ENCODE data around the gene MUC5AC. TPM values are rescaled to one million over a fixed set of nuclear protein-coding genes. Genes with fewer than 3 reads are reported as not detected.

MUC5AC gene
- total and polyA plus RNA-seq, 2 experiments from 2014 or later, result not detected

DNA sequence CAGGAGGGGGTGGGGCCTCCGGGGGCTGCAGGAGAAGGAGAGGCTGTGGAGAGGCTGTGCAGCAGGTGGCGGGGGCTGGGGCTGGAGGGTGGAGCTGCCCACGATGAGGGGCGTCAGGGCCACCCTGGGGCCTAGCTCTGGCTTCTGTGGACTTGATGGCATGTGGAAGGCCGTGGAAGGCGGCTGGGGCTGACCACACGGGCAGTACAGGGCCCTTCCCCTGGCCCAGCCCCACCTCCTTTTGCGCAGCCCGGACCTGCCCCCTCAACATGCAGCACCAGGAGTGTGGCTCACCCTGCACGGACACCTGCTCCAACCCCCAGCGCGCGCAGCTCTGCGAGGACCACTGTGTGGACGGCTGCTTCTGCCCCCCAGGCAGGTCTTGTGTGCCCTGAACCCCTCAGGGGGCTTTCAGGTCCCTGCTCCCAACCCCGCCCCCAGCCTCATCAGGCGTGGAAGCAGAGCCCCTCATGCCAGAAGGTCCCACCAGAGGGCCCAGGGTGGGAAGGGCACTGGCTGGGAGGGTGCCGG is 71.2 kb downstream of the MUC5AC start:
- no peaks in the 10 kb centered on the region for H3K4me1 ChIP-seq (ENCODE audit: low read depth)
- H3K27me3 ChIP-seq, result no peaks in the 10 kb centered on the region
- H3K36me3 ChIP-seq, result no peaks in the 10 kb centered on the region
- H3K9me3 ChIP-seq (ENCODE audit: low read depth), result no peaks in the 10 kb centered on the region
- H3K4me3 ChIP-seq, result no peak overlapping the region
- DNase-seq (ENCODE audit: low read depth in 1 of 2, low spot score in 1 of 2), result no peak
- TF ChIP-seq CTCF (IDR thresholded peaks at IDR 0.05; ENCODE audit: low read depth, low read length), result no peak
- no peak overlapping the region for H3K27ac ChIP-seq

DNA sequence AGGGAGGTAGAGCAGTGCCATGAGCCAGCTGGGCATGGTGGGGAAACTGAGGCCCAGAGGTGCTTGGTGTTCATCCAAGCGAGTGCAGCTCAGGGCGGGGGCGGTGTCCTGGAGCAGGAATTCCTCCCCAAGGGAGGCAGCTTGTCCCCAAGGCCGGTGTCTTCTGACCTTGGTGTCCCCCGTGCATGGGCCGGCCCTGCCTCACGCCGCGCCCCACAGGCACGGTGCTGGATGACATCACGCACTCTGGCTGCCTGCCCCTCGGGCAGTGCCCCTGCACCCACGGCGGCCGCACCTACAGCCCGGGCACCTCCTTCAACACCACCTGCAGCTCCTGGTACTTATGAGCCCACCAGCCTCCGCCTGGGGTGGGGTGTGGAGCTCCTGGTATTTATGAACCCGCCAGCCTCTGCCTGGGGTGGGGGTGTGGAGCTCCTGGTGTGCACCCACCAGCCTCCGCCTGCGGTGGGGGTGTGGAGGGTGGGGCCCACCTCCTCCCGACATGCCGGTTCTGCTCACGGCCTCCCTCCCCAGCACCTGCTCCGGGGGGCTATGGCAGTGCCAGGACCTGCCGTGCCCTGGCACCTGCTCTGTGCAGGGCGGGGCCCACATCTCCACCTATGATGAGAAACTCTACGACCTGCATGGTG is 71.8 kb downstream of the MUC5AC start:
- no peak for TF ChIP-seq CTCF (IDR thresholded peaks at IDR 0.05; ENCODE audit: low read depth, low read length)
- no peaks in the 10 kb centered on the region for H3K27me3 ChIP-seq
- DNase-seq (ENCODE audit: low read depth in 1 of 2, low spot score in 1 of 2), result no peak
- no peak overlapping the region for H3K27ac ChIP-seq
- H3K4me1 ChIP-seq (ENCODE audit: low read depth), result no peaks in the 10 kb centered on the region
- H3K36me3 ChIP-seq, result no peaks in the 10 kb centered on the region
- H3K9me3 ChIP-seq (ENCODE audit: low read depth), result no peaks in the 10 kb centered on the region
- H3K4me3 ChIP-seq, result no peak overlapping the region

DNA sequence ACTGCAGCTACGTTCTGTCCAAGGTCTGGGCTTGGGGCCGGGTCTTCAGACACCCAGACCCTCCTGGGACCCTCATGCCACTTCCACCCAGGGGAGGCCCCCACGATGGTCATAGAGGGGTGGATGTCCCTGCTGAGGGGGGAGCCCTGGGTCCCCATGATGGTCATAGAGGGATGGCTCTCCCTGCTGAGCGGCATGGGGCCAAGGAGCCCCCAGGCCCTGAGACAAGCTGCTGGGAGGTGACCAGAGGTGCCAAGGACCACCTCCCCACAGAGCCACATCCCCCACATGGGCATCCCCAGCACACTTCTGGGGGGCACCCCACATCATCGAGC is 72.3 kb downstream of the MUC5AC start:
- no peaks in the 10 kb centered on the region for H3K27me3 ChIP-seq
- H3K4me1 ChIP-seq (ENCODE audit: low read depth), result no peaks in the 10 kb centered on the region
- TF ChIP-seq CTCF (IDR thresholded peaks at IDR 0.05; ENCODE audit: low read depth, low read length), result no peak
- no peak for DNase-seq (ENCODE audit: low read depth in 1 of 2, low spot score in 1 of 2)
- H3K4me3 ChIP-seq, result no peak overlapping the region
- no peaks in the 10 kb centered on the region for H3K36me3 ChIP-seq
- H3K9me3 ChIP-seq (ENCODE audit: low read depth), result no peaks in the 10 kb centered on the region
- no peak overlapping the region for H3K27ac ChIP-seq

GRCh38 chr11:1230456-1231395 is 73.0 kb downstream of the MUC5AC start:
- no peak for DNase-seq (ENCODE audit: low read depth in 1 of 2, low spot score in 1 of 2)
- Histone ChIP-seq H3K27ac (no peak overlapping the region), H3K9me3 (ENCODE audit: low read depth) (no peaks in the 10 kb centered on the region), H3K36me3 (no peaks in the 10 kb centered on the region), H3K27me3 (no peaks in the 10 kb centered on the region), H3K4me1 (ENCODE audit: low read depth) (no peaks in the 10 kb centered on the region), H3K4me3 (no peak overlapping the region)
- no peak for TF ChIP-seq CTCF (IDR thresholded peaks at IDR 0.05; ENCODE audit: low read depth, low read length)

- H3K4me3 ChIP-seq, result no peak overlapping the region
- H3K4me1 ChIP-seq (ENCODE audit: low read depth), result no peaks in the 10 kb centered on the region
- no peaks in the 10 kb centered on the region for H3K9me3 ChIP-seq (ENCODE audit: low read depth)
- no peaks in the 10 kb centered on the region for H3K36me3 ChIP-seq
- DNase-seq (ENCODE audit: low read depth in 1 of 2, low spot score in 1 of 2), result no peak
- H3K27ac ChIP-seq, result no peak overlapping the region
- no peaks in the 10 kb centered on the region for H3K27me3 ChIP-seq
- TF ChIP-seq CTCF (IDR thresholded peaks at IDR 0.05; ENCODE audit: low read depth, low read length), result no peak
Measured at GRCh38 chr11:1231396-1232020, 73.8 kb downstream of the MUC5AC start.

Measured in cardiac muscle cell (in vitro differentiated cells and primary cell).